Suppressor macrophage treated with lipopolysaccharide for 4 hours (primary cell): ENCODE data around the gene ATAD3A.
"Not testable (repeated sequence)": the region's sequence is repeated elsewhere in the genome, so short reads cannot be mapped to it uniquely, and the experiment has no call there.

Source experiments
- DNase-seq: peaks from one replicate; pipeline ENCODE4 v3.0.0-alpha.2; 2020

The ATAD3A gene

GRCh38 chr1:1511533-1512285 is at the start of gene ATAD3A:
TSS of gene ATAD3A (plus strand) at chr1:1512162. CDS start at chr1:1512269, 107 bp downstream.
- DNase-seq, result peak; percentile 99

- DNase-seq, result no peak
Observed at GRCh38 chr1:1462318-1462966, 49.5 kb upstream of the ATAD3A start.

DNA sequence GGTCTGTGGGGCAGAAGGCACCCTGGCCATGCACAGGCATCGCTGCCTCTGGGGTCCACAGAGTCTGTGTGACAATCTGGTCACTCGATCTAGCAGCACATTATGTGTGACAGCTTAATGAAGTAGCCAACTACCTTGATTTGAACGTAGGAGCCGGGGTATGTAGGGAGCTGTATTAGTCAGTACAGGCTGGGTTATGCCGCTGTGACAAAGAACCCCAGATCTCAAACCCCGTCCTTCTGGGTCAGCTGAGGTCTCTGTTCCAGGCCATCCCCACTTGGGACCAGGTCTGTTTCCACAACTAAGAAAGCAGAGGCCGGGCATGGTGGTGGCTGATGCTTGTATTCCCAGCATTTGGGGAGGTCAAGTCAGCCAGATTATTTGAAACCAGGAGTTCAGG is 48.6 kb upstream of the ATAD3A start:
- DNase-seq, result no peak

GRCh38 chr1:1468196-1468985 is 43.6 kb upstream of the ATAD3A start:
- DNase-seq, result not testable (repeated sequence)

DNA sequence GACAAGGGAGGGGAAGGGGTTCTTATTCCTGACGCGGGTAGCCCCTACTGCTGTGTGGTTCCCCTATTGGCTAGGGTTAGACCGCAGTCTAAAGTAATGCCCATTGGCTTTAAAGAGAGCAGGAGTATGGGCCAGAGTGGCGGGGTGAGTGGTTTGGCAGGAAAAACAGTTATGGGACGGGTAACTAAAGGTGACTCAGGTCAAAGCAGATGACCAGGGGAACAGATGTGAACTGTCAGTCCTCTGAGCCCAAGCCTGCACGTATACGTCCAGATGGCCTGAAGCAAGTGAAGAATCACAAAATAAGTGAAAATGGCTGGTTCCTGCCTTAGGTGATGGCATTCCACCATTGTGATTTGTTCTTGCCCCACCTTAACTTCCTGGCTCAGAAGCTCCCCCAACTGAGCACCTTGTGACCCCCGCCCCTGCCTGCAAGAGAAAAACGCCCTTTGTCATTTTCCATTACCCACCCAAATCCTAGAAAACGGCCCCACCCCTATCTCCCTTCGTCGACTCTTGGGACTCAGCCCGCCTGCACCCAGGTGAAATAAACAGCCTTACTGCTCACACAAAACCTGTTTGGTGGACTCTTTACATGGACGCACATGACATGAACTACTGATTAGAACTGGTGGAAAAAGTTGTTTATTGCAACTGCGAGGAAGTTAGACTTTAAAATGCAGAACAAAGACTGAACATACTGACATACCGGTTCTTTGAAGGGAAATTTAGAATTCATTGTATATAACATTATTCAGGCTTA is 41.2 kb upstream of the ATAD3A start:
- DNase-seq, result no peak

DNA sequence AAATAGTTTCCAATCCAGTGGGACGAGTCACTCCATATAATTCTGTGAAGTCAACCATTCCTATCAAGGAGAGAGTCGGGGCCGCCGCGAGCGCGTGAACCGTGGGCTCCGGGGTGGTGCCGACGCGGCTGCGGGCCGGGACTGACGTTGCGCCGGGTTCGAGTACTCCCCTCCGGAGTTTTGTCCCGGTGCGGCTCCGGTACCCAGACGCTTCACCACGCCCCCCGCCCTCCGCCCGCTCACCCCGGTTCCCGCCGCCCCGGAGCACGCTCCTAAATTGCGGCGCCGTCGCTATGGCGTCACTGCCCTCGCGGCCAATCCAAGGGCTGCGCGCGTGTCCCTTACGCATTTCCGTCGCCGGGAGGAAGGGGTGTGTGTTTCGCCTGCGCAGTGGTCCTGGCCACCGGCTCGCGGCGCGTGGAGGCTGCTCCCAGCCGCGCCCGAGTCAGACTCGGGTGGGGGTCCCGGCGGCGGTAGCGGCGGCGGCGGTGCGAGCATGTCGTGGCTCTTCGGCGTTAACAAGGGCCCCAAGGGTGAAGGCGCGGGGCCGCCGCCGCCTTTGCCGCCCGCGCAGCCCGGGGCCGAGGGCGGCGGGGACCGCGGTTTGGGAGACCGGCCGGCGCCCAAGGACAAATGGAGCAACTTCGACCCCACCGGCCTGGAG is 40.4 kb upstream of the ATAD3A start, which contains the start of gene ATAD3B:
Gene ATAD3B, plus strand, starts transcription at position 377 of the 664 bp plus-strand sequence. Its CDS starts 120 bp downstream, at position 497.
- peak; percentile 95 for DNase-seq

DNA sequence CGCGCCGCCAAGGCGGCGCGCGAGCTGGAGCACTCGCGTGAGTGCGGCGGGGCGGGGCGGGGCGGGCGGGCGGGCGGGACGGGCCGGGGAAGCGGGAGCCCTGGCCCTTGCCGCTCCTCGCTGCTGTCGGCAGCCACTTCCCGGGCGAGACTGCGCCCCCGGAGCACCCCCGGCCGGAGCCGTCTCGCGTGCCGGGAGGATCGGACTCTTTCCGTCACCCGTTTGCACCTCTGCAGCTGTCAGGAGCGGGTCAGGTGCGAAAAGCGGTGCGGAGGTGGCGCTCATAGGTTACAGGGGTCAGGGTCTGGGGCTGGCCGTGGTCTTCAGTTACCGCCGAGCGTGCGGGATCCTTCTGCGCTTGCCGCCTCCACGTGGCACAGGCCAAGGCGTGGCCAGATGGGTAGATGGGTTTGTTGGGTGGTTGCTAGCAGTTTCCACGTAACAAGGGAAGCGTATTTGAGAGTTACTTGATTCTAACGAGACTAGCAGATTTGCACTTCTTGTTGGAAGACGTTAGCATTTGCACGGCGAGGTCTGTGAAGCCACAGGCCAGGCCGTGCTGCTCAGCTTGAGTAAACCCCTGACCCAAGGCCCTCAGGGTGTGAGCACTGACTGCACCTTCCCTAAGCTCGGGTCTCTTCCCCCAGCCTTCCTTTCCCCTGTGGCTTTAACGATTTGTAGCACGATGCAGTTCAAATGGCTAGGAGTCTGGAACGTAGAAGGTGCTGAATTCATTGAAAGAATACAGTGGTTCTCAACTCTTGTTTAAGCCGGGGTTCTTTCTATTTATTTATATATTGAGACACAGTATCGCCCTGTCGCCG is 39.7 kb upstream of the ATAD3A start:
- peak; percentile 9 for DNase-seq

DNA sequence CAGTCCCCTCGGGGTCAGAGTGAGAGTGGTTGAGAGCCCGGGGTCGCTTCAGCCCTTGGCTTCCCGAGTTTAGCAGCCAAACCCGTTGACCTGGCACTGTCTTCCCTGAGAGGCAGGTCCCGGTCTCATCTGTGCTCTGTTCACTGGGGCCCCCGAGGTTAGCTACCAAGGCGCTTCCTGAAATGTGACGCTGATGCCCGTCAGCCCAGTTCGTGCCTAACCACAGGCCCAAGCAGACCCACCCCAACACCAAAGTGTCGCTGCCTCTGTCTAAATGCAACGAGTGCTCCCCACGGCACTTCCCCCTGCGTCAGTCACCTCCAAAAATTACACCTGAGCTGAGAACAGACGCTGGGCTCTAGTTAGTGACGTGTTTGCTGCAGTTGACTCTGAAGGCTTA is 36.0 kb upstream of the ATAD3A start:
- DNase-seq, result not testable (repeated sequence)

- no peak for DNase-seq
Observed at GRCh38 chr1:1477206-1477605, 34.8 kb upstream of the ATAD3A start.

DNA sequence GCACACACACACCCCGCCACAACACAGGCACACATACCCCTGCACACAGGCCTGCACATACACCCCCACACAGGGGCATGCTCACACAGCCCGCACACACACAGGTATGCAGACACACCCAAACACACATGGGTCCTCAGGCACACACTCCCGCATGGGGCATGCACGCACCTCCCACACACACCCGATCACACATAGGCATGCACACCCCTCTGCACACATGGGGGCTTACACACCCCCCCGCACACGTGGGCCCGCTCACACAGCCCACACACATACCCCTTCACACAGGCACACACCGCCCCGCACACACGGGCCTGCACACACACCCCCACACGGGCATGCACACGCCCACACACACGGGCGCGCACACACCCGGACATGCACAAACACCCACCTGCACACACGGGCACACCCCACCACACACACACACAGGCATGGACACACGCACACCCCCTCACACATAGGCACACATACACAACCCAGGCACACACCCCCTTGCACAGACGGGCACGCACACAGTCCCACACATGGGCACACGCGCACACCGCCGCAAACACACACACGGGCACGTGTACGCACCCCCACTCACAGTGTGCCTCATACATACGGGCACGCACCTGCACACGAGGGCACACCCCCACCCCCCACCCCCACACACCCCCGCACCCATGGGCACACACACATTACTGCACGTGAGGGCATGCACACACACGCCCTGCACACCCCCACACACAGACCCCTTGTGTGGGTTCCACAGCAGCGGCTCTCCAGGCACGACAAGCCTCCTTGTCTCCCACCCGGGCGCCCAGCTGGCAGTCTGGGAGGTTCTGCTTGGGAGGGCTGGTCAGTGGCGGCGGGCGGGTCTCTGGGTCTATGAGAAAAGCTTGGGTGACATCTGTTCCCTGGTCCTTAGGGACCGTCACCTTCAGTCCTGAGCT is 32.1 kb upstream of the ATAD3A start:
- DNase-seq, result no peak

DNA sequence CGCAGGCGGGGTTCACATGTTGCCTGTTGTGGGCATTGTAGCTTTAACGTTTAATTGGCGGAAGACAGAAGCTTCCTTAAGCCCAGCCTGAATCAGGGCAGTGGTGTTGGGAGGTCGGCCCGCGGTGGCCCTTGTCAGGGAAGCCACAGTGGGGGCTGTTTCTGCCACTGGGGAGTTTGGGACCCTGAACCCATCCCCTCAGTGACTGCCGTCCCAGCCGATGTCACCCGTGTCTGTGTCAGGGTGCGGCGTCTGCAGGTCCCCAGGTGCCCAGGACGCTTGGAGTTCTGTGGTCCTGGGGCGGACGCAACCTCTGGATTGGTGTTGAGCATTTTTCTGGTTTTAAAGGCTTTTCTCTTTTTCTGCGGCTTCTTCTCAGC is 31.5 kb upstream of the ATAD3A start:
- DNase-seq, result not testable (repeated sequence)

DNA sequence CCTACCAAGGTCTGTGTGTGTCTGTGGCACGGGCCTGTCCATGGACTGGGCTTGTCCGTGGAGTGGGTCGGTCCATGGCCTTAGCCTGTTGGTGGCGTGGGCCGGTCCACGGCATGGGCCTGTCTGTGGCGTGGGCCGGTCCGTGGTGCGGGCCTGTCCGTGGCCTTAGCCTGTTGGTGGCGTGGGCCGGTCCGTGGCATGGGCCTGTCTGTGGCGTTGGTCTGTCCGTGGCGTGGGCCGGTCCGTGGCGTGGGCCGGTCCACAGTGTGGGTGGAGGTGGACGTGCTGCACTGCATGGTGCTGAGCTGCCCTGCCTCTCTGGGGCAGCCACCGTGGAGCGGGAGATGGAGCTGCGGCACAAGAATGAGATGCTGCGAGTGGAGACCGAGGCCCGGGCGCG is 30.2 kb upstream of the ATAD3A start:
- not testable (repeated sequence) for DNase-seq

DNA sequence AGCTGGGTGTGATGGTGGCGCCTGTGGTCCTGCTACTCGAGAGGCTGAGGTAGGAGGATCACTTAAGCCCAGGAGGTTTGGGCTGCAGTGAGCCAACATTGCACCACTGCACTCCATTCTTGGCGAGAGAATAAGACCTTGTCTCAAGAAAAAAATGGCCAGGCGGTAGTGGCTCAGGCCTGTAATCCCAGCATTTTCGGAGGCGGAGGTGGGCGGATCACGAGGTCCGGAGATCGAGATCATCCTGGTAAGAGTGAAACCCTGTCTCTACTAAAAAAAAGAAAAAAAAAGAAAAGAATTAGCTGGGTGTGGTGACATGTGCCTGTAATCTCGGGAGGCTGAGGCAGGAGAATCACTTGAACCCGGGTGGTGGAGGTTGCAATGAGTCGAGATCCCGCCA is 29.1 kb upstream of the ATAD3A start:
- no peak for DNase-seq

- no peak for DNase-seq
Observed at GRCh38 chr1:1483714-1484113, 28.2 kb upstream of the ATAD3A start.

DNA sequence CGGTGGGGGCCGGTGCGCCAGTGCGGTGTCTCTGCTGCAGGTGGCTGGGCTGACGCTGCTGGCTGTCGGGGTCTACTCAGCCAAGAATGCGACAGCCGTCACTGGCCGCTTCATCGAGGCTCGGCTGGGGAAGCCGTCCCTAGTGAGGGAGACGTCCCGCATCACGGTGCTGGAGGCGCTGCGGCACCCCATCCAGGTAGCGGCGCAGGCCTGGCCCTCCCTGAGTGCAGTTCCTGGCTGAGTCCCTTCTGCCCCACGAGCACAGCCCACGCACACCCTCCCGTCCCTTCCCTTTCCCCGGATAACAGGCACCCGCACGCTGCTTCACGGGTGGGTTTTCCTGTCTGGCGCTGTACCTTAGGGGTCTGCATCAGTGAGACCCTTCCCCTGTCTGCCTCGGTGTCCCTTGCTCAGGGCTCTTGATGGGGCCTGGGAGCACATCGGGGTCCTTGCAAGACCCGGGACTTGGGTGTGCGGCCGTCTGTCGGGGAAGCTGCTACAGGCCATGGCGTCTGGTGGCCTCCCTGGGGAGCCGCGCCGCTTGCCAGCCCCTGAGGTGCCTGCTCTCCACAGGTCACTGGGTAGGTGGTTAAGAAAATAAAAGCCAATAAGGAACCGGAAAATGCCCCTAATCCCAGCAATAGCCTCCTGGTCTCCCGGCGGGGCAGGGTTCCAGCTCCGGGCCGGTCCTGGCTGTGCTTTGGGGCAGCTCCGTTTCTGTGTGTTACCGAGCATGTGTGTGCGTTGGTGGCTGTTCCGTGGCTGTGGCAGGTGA is 26.8 kb upstream of the ATAD3A start:
- DNase-seq, result not testable (repeated sequence)

DNA sequence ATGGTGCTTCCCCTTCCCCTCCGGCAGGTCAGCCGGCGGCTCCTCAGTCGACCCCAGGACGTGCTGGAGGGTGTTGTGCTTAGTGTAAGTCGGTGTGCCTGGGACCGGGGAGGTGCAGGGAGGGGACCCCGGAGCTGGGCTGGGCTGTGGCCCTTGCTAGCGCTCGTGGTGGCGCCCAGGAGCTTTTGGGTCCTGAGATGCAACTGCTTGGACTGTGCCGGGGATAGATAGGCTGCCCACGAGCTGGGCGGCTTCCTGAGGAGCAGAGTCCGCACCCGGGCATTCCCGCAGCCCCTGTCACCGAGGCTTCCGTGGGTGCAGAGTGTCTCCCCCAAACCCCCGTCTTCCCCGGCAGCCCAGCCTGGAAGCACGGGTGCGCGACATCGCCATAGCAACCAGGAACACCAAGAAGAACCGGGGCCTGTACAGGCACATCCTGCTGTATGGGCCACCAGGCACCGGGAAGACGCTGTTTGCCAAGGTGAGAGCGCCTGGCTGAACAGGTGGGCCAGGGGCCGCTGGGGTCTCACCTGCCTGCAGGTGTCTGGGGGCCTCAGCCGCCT is 26.1 kb upstream of the ATAD3A start:
- DNase-seq, result not testable (repeated sequence)

DNA sequence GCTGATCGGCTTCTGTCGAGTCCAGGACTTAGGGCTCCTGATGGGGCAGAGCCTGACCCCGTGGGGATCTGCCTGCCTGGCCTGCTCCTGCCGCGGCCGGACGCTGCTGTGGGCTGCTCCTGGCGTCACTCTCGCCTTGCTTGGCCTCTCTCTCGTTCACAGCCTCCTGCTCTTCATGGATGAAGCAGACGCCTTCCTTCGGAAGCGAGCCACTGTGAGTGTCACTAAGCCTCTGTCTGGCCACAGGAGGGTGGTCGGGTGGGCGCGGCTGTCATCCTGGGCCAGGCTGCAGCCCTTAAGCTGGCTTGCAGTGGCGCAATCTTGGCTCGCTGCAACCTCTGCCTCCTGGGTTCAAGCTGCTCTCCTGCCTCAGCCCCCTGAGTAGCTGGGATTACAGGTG is 24.3 kb upstream of the ATAD3A start:
- no peak for DNase-seq

DNA sequence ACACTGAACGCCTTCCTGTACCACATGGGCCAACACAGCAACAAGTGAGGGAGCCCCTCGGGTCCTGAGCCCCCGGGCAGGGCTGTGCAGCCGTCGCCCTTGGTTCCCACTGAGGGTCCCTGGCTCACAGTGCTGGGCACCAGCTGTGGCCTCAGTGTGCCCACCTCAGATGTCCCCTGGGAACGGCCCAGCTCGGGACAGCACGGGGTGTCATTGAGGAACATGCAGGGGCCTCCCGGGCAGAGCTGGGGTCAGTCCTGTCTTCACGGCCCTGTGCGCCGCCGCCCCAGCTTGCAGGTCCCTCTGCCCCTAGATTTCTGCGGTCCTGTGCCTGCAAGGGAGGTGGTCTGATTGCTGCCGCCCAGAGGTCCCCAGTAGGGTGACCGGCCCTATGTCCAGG is 22.7 kb upstream of the ATAD3A start:
- DNase-seq, result no peak

DNA sequence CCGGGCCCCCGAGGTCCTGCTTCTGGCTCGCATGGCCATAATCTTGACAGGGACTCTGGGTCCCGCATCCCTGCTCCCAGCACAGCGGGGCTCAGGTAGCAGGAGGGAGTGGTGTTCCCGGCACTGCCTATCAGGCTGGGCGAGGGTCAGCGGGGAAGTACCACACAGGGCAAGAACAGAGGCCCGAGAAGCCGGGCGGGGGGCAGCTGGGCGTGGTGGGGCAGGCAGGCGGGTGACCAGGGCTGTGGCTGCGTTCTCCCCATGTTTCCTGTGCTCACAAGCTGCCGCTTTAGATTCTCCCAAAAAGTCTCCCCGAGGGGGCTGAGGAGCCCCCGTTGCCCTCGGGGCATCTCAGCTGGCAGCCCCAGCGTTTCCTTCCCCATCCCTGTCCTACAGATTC is 22.1 kb upstream of the ATAD3A start:
- DNase-seq, result no peak
